GM12891 (cell line): Measurements from ENCODE around the gene RASGRF2.

Experiments
- PAX5 ChIP-seq: IDR thresholded peaks from 2 replicates; pipeline ENCODE4 v1.6.1; 2011; ENCODE audit warnings: low read length, moderate library complexity, mild to moderate bottlenecking; ENCODE audit not compliant: insufficient read depth, severe bottlenecking
- POLR2A ChIP-seq: IDR thresholded peaks from 2 replicates; pipeline ENCODE4 v1.6.1; 2011; ENCODE audit warnings: low read depth, low read length, control low read depth
- POLR2AphosphoS5 ChIP-seq: IDR thresholded peaks from 2 replicates; pipeline ENCODE4 v1.6.1; 2011; ENCODE audit warnings: low read depth, low read length, control low read depth
- POU2F2 ChIP-seq: IDR thresholded peaks from 2 replicates; pipeline ENCODE4 v1.6.1; 2011; ENCODE audit warnings: low read depth, mild to moderate bottlenecking, control low read depth, low read length, moderate library complexity

DNA sequence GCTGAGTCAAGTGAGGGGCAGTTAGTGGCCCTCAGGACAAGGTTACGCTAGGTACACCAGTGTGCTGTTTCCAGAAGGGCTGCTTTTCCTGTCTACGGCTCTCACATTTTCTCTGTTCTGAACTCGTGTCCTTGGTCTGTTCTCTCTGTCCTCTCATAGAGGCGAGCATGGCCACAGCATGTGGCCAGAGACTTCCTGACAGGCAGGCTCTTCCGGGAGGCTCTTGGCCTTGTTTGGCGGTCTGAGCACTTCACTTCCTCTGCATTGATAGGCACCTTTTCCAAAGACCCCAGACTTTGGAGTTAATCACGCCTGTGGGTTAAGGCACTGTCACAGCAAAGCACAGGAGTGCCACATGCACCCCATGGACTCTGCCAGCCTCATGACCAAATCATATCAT is 274.1 kb downstream of the RASGRF2 start:
- TF ChIP-seq POLR2A (no peak), POLR2AphosphoS5 (no peak), PAX5 (no peak), POU2F2 (no peak)
